Measurements from ENCODE around the gene MACROD2.

DNA sequence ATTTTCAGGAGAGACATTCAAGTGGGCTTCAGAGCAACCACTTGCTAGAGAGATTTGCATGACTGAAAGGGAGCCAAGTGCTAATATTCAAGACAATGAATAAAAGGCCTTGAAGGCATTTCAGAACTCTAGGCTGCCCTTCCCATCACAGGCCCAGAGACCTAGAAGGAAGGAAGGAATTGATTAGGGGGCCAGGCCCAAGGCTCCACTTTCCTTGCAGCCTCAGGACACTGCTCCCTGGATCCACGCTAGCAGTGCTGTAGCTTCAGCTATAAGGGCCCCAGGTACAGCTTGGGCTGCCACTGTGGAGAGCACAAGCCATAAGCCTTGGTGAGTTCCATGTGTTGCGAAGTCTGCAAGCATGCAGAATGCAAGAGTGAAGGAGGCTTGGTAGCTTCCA is 1074.0 kb downstream of the MACROD2 start:
- TF ChIP-seq, protein P1, sequence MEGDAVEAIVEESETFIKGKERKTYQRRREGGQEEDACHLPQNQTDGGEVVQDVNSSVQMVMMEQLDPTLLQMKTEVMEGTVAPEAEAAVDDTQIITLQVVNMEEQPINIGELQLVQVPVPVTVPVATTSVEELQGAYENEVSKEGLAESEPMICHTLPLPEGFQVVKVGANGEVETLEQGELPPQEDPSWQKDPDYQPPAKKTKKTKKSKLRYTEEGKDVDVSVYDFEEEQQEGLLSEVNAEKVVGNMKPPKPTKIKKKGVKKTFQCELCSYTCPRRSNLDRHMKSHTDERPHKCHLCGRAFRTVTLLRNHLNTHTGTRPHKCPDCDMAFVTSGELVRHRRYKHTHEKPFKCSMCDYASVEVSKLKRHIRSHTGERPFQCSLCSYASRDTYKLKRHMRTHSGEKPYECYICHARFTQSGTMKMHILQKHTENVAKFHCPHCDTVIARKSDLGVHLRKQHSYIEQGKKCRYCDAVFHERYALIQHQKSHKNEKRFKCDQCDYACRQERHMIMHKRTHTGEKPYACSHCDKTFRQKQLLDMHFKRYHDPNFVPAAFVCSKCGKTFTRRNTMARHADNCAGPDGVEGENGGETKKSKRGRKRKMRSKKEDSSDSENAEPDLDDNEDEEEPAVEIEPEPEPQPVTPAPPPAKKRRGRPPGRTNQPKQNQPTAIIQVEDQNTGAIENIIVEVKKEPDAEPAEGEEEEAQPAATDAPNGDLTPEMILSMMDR (IDR thresholded peaks at IDR 0.05; ENCODE audit: insufficient read depth, low read depth, low read length): no peak
- TF ChIP-seq EZH2 (IDR thresholded peaks at IDR 0.05; ENCODE audit: insufficient read depth, low read length): no peak
